Bronchial epithelial cell (primary cell): ENCODE measurements around the gene PTPRZ1. TPM values are rescaled to one million over a fixed set of nuclear protein-coding genes. Genes with fewer than 3 reads are reported as not detected.
A peak's percentile ranks its signal among the peaks of the same experiment; 100 is the strongest.

Source experiments
- DNase-seq: peaks from one replicate; pipeline ENCODE4 v3.0.0-alpha.2; 2010; ENCODE audit warnings: low read depth
- FAIRE-seq: peaks from 2 replicates; lab custom pipeline; 2011; peaks lifted over from hg19 to GRCh38; lab: Jason Lieb, UNC
- H3K27me3 ChIP-seq: 2 replicates; pipeline ENCODE4 v1.5.1; 2011; ENCODE audit warnings: low read length; ENCODE audit not compliant: control insufficient read depth, insufficient read depth
- H3K36me3 ChIP-seq: 2 replicates; pipeline ENCODE4 v1.5.1; 2011; ENCODE audit warnings: low read length; ENCODE audit not compliant: control insufficient read depth, insufficient read depth
- H3K4me3 ChIP-seq: 2 replicates; pipeline ENCODE4 v1.5.1; 2011; ENCODE audit warnings: mild to moderate bottlenecking, low read depth, low read length, control low read depth
- total RNA-seq: library from RNA; depleted of rRNA; stranded (reverse); fragments of >200 nt; gene quantifications from 2 replicates; pipeline ENCODE4 v1.2.1, GENCODE V29; 2014
- TF ChIP-seq, protein P1 (sequence below): IDR thresholded peaks from 2 replicates; pipeline ENCODE4 v1.5.1; 2011; ENCODE audit warnings: mild to moderate bottlenecking, moderate library complexity, low read length, control low read depth, inconsistent platforms; ENCODE audit not compliant: insufficient read depth, severe bottlenecking

Gene PTPRZ1
- total RNA-seq, 1 donor from 2014 or later, result 2.6 TPM

DNA sequence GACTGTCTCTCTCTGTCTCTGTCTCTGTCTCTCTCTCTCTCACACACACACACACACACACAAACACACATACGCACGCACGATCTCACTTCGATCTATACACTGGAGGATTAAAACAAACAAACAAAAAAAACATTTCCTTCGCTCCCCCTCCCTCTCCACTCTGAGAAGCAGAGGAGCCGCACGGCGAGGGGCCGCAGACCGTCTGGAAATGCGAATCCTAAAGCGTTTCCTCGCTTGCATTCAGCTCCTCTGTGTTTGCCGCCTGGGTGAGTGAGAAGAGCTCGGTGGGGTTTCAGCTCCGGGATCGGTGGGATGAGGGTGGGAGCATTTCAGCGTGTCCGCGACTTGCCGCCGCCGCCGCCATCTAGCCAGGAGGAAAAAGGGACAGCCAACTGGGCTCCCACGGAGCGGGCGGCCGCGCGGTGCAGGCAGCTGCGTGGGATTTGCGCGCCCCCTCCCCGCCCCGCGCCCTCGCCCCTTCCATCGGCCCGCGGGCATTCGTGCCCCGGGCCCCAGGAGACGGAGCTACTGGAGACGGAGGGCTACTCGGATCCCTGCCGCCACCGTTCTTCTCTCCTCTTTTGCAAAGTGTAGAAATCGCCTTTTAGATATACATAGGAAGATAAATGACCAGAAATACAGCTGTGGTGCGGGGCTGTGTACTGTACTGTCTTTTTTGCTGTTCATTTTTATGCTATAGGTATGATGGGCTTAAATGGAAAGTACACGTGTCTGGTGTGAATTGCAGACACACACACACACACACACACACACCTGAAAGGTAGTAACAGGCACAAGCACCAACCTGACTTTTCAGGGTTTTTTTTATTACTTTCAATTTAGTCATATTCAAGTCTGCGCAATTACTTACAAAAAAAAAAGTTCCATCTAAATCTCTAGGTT lies 581 bp downstream of the PTPRZ1 start:
- FAIRE-seq, result no peak
- Histone ChIP-seq H3K36me3 (no peaks in the 10 kb centered on the region), H3K4me3 (peak overlapping the region; percentile 52), H3K27me3 (no peaks in the 10 kb centered on the region)
- TF ChIP-seq, protein P1, sequence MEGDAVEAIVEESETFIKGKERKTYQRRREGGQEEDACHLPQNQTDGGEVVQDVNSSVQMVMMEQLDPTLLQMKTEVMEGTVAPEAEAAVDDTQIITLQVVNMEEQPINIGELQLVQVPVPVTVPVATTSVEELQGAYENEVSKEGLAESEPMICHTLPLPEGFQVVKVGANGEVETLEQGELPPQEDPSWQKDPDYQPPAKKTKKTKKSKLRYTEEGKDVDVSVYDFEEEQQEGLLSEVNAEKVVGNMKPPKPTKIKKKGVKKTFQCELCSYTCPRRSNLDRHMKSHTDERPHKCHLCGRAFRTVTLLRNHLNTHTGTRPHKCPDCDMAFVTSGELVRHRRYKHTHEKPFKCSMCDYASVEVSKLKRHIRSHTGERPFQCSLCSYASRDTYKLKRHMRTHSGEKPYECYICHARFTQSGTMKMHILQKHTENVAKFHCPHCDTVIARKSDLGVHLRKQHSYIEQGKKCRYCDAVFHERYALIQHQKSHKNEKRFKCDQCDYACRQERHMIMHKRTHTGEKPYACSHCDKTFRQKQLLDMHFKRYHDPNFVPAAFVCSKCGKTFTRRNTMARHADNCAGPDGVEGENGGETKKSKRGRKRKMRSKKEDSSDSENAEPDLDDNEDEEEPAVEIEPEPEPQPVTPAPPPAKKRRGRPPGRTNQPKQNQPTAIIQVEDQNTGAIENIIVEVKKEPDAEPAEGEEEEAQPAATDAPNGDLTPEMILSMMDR, result no peak
- DNase-seq, result peak; percentile 67

DNA sequence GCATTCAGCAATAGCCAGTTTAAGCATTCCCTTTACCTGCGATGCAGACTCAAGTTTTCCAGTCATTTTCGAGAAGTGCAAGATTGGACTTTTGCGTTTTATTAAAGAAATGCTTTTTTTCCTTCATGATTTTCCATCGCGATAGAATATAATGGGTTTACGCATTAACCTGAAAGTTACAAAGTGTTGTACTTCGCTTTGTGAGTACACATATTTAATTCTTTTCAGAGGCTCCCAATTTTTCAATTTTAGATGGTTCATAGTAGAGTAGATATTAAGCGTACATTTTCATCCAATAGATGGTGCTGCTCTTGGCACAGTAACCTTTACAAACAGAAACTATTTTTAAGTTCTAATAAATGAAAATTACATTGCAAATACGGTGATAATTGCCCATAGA lies 1.3 kb downstream of the PTPRZ1 start:
- Histone ChIP-seq H3K4me3 (peak overlapping the region; percentile 52), H3K27me3 (no peaks in the 10 kb centered on the region), H3K36me3 (no peaks in the 10 kb centered on the region)
- FAIRE-seq, result no peak
- TF ChIP-seq, protein P1, result no peak
- DNase-seq, result peak; percentile 7

GRCh38 chr7:121875203-121875602 lies 2.2 kb downstream of the PTPRZ1 start:
- TF ChIP-seq, protein P1, result no peak
- FAIRE-seq, result no peak
- Histone ChIP-seq H3K4me3 (no peak overlapping the region), H3K36me3 (no peaks in the 10 kb centered on the region), H3K27me3 (no peaks in the 10 kb centered on the region)
- no peak for DNase-seq

- no peak for FAIRE-seq
- Histone ChIP-seq H3K36me3 (no peaks in the 10 kb centered on the region), H3K4me3 (no peak overlapping the region), H3K27me3 (no peaks in the 10 kb centered on the region)
- DNase-seq, result no peak
- TF ChIP-seq, protein P1, result no peak
These were observed 3.9 kb downstream of the PTPRZ1 start for GRCh38 chr7:121876656-121877500.

- no peak for DNase-seq
- Histone ChIP-seq H3K4me3 (no peak overlapping the region), H3K36me3 (no peaks in the 10 kb centered on the region), H3K27me3 (no peaks in the 10 kb centered on the region)
- TF ChIP-seq, protein P1, result no peak
- no peak for FAIRE-seq
These were observed 6.0 kb downstream of the PTPRZ1 start for GRCh38 chr7:121878918-121879464.
